ENCODE results near the gene KBTBD2.

GRCh38 chr7:32890793-32891042 lies 842 bp downstream of the KBTBD2 start:
- TF ChIP-seq EP300 (IDR thresholded peaks at IDR 0.05): no peak
- TF ChIP-seq CTCF (IDR thresholded peaks at IDR 0.05): no peak
- no peak for TF ChIP-seq POLR2AphosphoS5 (IDR thresholded peaks at IDR 0.05)
- no peak for TF ChIP-seq POLR2A (IDR thresholded peaks at IDR 0.05)

All from stomach (tissue), 4 donors.